Body of pancreas (tissue), 4 donors: ENCODE data around the gene CEP128.

Experiments
- CTCF ChIP-seq, 7 experiments: fragments of 450-650 bp in 4 of 7; fragments of 200-600 bp in 3 of 7; sonication (generic) in 3 of 7; IDR thresholded peaks; one replicate each; pipeline ENCODE4 v1.5.1; 2016 to 2019; ENCODE audit warnings: antibody characterized with exemption in 7 of 7
- POLR2A ChIP-seq, 3 donors: fragments of 450-650 bp; IDR thresholded peaks; one replicate each; pipeline ENCODE4 v1.6.1; 2016; ENCODE audit warnings: antibody characterized with exemption in 3 of 3, mild to moderate bottlenecking in 2 of 3

DNA sequence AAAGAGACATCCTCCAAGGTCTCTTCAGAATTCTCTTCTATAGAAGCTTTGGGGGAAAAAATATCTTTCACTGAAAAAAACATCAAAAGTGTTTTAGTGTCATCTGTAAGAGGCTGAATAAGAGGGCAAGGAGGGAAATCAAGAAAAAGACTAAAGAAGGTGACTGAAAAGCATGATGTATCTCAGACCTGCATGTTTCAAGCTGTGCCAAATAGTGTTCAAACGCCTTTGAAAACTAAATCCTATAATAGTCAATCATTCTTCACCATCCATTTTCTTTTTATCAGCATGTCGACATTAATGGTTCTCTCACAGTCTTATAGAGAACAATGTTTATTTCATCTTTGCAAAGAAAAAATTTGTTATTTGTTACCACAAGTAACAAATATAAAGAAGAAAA, 94.5 kb downstream of the CEP128 start:
- TF ChIP-seq POLR2A (IDR thresholded peaks at IDR 0.05) (no peak), CTCF (IDR thresholded peaks at IDR 0.05) (no peak)
